HG03439 (cell line): ENCODE measurements around the gene CARMIL1.

Experiments used
- ATAC-seq: cut with Tn5 transposase; IDR thresholded peaks from one replicate; pipeline ENCODE4 v1.9.1; 2021; ENCODE audit warnings: mild to moderate bottlenecking, moderate library complexity; ENCODE audit not compliant: unreplicated experiment

The CARMIL1 gene

DNA sequence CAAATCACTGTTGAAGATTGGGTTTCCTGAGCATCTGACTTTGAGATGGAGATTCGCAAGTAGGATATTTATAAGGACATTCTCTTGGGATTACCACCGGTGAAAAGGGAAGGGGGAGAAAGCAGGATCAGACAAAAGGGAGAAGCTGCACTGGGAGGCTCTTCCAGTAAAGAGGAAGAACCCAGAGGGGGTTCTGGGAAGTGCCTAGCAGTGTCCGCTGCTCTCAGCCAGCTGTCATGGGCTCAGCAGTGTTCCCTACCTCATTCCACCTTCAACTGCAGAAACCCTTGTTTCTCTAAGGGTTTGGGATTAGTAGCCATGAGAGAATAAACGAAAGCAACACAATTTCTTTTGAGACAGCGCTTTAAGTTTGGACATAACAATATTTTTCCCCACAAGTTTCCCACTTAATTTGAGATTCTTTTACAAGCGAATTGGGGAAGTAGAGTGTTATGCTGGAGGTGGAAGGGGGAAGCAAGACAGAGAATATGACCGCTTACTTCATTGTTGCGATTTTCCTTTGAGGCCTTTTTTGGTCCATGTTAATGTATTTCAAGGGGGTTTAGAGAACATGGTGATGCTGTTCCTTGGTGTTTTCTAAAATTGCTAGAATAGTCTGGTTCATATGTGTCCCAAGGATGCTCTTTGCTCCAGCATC is 218.3 kb downstream of the CARMIL1 start:
- ATAC-seq = no peak

DNA sequence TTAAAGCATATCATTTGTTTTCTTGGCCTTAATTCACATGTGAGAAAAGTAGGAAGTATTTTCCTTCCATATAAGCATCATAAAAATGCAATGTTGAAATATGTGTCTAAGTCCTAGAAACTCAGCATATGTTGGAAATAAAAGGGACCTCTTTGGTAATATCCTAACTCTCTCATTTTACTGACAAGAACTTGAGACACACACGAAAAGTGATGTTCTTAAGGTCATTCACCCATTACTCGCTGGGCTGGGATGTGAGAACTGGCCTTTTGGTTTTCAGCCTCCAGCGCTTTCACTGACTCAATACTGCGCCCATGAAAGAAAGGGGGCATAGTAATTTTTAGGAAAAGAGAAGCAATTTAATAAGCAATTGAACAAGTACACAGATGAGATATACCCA is 219.3 kb downstream of the CARMIL1 start:
- ATAC-seq = no peak

DNA sequence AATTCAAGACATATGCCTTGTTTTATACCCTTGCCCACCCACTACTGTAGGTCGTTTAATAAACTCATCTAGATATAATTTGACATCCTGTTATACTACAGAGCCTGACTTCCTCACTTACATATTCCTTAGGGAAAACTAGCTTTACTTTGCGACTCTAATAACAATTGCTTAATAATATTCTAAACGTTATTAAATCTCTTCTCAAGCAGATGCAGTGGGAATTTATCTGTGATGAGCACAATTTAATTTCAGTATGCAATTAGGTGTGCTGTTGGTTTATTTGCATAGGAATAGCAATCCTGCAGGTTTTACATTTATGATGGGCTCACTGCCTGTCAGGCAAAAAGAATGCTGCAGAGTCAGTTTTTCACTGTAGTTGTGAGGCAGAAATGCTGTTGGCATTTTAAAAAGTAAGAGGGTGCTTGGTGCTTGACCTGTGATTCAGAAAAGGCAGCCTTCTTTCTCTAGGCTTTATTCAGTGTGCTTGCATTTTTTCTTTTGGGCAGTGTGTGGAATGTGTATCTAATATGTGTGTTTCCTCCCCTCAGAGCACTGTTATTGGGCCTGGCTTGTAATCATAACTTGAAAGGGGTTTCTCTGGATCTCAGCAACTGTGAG is 220.6 kb downstream of the CARMIL1 start:
- ATAC-seq = no peak

DNA sequence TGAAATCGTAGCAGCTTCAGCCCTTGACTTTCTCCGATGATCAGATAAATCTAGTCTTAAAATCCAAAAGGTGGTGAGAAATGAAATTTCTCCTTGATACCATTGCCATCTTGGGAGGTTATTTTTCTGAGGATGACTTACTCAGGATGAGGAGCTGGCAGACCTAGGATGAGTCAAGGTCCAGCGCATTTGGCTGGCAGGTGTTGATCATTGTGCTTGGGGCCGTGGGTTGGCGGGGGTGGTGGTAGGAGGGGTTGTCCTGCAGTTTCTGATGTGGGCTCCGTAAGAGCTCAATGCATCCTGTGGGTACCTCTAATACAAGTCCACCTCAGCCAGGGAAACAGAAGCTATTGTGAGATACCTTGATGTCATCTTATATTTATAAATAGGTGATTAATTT is 224.5 kb downstream of the CARMIL1 start:
- ATAC-seq = no peak

DNA sequence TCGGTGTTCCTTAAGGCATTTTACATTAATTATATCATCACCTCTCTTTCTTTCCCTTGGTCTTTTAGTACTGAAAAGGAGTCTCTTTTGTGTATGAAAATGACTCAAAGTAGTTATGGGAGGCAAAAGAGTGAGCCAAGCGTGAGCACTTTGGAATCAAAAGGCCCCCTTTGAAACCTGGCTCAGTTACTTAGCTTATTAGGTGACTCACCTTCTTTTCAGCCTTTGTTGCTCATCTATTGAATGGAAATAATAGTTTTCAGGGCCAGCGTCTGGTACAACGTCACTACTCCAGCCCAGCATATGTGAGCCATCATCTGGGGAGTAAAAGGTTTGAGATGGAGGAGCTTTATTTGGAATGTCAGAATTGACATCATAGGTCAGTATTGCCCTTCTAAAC is 225.5 kb downstream of the CARMIL1 start:
- no peak for ATAC-seq

DNA sequence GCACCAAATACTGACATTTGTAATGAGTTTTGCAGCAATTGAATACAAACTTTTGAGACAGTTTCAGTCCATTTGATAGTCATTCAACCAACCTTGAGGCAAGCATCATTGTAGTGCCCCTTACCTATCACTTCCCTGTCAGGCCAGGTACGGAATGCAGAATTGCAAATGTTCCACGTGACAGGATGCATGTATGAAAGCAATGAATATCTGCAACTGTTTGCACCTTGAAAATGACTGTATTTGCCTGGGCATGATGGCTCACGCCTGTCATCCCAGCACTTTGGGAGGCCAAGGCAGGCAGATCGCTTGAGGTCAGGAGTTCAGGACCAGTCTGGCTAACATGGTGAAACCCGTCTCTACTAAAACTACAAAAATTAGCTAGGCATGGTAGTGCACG is 226.8 kb downstream of the CARMIL1 start:
- ATAC-seq = no peak

DNA sequence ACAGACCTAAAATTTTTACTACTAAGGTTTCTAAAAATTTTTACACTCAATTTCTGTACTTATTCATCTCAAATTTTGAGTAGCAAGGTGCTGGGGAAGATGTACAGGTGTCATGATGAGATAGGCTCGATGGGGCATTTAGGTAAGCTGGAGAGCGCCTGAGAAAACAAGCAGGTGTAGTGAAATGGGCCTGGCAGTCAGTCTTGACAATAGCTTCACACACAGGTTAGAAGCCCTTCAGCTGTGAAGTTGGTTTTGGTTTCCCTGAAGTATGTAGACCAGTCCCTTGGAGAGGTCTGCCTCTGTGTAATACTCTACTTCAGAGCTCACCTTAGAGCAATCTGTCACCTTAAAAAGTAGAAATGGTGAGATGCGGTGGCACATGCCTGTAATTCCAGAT is 228.9 kb downstream of the CARMIL1 start:
- ATAC-seq = no peak

DNA sequence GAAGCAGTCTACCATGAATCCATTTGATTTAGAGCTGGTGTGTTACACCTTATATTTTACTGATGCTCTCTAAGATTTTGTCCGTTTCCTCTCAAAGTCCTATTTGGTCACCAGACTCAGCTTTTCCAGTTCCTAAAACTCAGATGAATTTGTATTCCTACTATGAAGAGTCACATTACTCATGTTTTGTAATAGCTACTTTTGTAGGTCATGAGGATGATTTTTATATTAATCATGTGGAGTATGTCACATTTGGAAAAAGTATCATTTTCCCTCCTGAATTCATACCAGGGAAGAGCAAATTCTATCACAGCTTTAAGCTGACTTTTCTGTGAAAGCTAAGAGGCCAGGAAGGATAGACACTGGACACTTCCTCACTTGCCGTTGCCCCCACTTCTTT is 232.2 kb downstream of the CARMIL1 start:
- no peak for ATAC-seq

DNA sequence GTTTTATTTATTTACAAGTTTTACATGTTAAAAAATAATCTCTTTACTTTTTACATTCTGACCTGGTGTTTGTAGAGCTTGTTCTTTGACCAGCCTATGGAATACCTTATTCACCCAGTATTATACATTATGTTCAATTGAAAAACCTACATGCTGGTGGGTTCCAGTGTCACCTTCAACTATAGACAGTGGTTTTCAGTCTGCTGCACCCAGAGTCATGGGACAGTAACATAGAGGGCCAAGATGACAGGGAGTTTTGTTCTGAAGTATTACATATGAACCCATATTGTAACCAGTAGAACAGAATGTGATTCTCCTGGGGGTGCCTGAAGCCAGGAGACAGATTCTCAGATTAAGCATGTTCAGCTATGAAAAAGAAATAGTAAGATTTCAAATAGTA is 233.4 kb downstream of the CARMIL1 start:
- ATAC-seq = no peak

DNA sequence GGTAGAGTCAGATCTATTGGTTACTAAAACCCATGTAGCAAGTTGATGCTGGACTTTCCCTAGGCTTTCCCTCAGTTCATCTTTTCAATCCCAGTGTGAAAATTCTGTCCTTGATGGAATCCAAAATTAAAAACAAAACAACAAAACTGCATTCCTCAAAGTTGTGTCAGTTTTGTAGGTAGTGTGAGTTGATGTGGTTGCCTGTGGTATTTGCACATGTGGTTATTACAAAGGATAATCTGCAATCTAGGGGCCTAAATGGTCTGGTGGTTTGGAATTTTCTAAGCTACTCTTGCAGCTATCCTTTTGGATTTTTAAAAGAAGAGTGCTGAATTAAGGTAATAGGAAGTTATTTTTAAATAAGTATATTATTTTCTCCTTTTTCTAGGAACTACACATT is 240.7 kb downstream of the CARMIL1 start:
- ATAC-seq = no peak

DNA sequence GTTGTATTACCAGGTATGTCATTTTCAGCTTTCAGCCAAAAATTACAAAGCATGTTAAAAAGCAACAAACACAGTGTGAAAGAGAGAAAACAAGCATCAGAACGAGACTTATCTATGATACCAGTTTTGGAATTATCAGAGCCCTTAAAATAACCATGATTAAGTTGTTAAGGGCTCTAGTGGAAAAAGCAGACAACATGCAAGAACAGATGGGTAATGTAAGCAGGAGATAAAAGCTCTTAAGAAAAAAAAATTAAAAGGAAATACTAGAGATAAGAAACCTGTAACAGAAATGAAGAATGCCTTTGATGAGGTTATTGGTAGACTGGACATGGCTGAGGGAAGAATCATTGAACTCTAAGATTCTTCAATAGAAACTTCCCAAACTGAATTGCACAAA is 245.4 kb downstream of the CARMIL1 start:
- ATAC-seq = no peak

DNA sequence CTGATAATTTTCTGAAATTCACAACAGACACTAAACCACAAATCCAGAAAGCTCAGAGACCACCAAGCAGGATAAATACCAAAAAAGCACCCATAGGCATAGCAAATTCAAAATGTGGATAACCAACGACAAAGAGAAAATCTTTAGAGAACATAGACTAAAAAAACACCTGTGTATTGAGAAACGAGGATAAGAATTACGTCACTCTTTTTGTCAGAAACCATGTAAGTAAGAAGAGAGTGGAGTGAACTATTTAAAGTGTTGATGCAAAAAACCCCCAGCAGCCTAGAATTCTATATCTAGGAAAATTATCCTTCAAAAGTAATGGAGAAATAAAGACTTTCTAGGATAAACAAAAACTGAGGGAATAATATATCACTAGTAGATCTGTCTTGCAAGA is 245.9 kb downstream of the CARMIL1 start:
- ATAC-seq = no peak

DNA sequence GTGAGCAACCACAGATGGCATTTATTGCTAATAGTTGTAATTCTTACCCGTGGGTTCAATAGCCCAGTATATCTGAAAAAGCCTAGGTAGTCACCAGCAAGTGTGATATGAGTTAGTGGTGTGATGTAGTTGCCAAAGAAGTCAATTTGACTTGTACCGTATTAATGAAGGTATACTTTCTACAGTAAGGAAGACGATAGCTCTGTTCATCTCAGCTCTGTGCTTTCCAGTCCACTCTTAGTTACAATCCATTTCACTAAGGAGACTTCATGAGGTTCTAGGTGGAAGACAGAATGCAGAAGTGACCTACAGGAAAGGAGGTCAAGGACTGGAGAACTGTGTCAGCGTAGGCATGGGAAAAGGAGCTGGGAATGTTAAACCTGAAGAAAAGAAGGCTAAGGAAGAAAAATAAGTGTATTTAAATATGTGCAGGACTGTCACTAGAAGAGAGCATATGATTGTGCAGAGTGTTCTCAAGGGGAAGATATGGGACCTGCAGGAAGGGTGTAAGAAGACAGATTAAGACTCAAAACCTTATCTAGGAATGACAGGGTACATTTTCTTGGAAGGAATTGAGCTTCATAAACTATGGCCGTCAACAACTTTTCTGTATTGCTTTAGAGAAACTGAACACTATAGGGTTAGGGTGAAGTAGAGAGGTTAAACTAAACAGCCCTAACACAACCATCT is 255.9 kb downstream of the CARMIL1 start:
- ATAC-seq = no peak

DNA sequence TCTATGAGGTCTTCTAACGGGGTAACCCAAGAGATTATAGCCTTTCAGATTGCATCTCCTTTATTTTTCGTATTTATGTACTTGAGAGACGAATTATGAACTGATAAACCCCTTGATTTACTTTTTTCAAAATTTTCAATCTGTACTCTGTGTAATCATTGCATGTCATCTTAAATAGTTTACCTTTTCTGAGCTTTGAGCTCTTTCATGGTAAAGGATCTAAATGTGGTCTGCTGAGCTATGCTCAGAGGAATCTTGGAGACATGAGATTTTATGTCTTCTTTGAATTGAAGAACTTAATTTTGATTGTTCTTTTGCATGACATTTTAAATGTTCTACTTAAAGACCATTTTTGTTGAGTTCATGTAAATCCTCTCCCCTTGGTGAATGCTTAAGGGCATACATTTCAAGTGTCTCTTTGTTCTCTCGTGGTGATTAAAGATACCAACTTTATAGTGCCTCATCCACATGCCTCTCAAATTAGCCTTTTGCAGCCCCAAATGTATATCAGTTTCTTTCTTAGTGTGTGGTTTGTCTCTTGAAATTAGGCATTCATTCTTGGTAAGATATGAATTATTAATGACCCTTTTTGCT is 256.6 kb downstream of the CARMIL1 start:
- ATAC-seq = no peak

DNA sequence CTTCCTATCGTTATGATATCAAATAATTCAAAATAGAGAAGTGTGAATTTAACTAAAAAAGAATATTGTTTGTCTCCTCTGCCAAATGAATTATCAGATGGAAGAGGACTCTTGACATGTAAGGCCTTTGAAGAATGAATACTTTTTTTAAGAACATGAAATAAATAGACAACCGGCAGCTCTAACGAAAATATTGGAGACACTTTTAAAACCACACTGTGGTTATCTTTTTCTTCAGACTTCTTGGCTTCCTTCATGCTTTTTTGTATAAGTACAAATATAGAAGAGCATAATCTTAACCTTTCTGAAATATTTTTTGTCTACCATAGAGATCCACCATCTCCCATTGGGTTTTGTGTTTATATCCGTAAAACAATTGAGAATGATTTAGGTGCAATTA is 257.6 kb downstream of the CARMIL1 start:
- no peak for ATAC-seq

DNA sequence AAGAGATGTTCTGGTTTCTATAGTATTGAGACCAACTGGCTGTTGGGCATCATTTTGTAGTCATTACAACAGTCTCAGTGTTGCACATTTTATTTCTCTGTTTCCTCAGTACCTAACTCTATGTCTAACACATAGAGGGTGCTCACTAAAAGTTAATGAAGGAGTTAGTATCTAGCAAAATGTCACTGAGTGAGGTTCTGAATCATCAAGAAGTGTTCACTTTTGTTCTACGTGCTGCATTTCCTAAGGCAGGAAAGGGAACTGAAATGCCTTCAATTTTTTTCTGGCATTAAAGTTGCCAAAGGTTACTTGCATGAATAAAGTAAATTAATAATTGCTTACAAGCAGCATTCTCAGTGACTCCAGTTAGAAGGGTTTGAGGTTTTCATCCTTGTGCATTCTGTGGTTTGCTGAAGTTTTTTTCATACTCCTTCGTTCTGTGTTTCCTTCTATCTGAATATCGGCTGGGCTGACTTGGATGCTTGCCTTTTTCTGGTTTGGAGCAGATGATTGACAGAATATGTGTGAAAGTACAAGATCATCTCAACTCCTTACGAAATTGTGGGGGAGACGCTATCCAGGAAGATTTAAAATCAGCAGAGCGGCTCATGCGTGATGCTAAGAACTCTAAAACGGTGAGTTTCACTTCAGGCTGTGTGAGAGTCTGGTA is 258.3 kb downstream of the CARMIL1 start:
- ATAC-seq = no peak

DNA sequence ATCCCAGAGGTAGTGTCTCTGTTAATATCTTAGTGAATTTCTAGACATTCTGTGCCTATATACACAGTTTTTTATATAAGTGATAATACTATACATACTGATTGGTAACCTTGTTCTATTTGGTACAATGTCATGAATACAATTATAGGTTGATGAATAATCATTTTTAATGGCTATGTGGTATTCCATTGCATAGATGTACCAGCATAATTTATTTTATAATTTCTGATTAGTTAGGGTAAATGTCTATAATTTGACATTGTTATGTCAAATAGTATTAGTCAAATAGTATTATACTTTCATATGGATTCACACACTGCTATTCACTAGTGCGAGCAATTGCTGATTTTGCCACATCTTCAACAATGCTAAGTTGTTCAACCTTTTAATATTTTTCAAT is 262.1 kb downstream of the CARMIL1 start:
- ATAC-seq = no peak

DNA sequence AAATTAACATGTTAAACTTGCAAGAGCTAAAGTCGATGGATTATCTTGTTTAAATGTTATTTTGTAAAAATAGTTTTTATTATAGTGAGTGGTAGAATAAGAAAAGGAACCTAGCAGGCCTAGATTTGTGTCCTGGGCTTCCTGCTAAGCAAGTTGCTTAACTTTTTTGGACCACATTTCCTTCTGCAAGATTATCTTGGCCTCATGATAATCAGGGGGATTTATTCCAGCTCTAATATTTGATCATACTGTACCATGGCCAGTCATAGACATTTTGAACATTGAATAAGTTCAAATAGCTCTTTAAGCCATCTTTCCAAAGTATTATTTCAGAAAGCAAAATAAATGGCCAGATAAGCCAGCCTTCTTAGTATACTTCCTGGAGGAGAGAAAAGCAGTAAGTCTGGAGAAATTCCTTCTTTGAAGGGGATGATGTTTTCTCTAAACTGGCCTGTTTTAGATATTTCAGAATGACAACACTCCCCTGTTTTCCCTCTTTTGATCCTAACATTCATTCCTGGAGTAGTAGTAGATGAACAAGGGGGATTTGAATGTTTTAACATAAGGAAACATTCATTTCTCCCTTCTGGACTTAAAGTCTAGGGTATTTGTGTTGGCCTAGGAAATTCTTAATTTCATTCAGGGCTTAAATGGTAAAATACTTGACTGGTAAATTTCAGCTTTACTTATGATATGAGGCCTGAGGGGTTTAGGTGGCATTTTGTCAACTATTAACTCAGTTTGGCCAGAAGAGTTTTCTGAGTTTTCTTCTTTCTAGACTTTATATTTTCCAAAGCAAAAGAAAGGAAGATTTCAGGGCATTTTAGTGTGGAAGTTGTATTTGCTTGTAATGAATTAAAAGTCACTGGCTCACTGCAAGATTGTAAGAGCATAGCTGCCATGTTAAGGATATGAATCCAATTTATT is 264.1 kb downstream of the CARMIL1 start:
- ATAC-seq = no peak

DNA sequence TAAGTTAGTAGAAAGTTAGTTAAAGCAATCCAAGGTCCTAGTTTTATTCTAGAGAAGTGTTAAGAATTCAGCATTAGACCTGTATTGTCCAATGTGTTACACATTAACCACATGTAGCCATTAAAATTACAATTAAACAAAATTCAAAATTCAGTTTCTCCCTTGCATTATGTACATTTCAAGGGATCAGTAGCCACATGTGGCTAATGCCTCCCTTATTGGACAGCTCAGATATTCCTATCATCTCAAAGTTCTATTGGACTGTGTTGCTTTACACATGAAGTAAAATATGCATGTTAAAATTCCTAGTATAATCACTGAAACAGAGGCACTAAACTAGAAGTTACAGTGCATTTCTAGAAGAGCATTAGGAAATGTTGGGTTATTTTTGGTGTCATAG is 265.7 kb downstream of the CARMIL1 start:
- no peak for ATAC-seq

DNA sequence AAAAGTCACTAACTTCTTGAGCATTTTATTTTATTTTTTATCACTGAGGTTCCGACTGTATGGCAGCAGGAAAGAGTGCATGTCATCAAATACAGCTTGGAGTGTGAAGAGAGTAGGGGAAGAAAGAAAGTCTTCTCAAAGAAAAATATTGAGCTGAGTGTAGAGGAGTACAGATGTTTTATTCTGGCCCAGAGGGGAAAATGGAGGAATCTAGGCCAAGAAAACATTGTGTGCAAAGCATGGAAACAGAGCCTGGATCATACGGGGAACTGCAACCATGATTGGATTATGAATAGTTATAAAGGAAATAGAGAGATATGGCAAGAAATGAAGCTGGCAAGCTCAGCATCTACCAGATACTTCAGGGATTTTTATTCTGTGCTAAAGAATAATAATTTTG is 268.6 kb downstream of the CARMIL1 start:
- no peak for ATAC-seq
